ENCODE results near the gene USP1.

- TF ChIP-seq CTCF (conservative IDR thresholded peaks at IDR 0.05 in 1 of 2, IDR thresholded peaks at IDR 0.05 in 1 of 2; ENCODE audit: extremely low read depth in 1 of 2, insufficient read depth in 1 of 2, low read depth in 1 of 2, low read length in 2 of 2): no peak
- no peak for TF ChIP-seq EZH2 (IDR thresholded peaks at IDR 0.05; ENCODE audit: borderline replicate concordance, low read length)
Measured at GRCh38 chr1:62426237-62426636, 10.6 kb upstream of the USP1 start.
